GM13976 (cell line): ENCODE data around the gene KLK2.
A peak's percentile ranks its signal among the peaks of the same experiment; 100 is the strongest.

Source experiments
- DNase-seq: peaks from one replicate; pipeline ENCODE4 v3.0.0; 2012; ENCODE audit warnings: low spot score
- CTCF ChIP-seq: IDR thresholded peaks from 2 replicates; pipeline ENCODE4 v1.5.1; 2012; ENCODE audit warnings: borderline replicate concordance, mild to moderate bottlenecking; ENCODE audit not compliant: insufficient read depth; ENCODE audit errors: extremely low read depth, missing control alignments, control extremely low read depth
- in situ Hi-C: fragments of 300-500 bp; cut with MboI; formaldehyde crosslinking; loops from one replicate; pipeline ENCODE4 v1.12.0; 2022; ENCODE audit warnings: low sequenced_read_pairs, mixed read lengths, inconsistent platforms; ENCODE audit not compliant: unreplicated experiment

KLK2 gene

GRCh38 chr19:50833117-50833801 lies 40.0 kb upstream of the KLK2 start, which contains the start of gene KLK15:
Gene KLK15 (minus strand): TSS chr19:50833574. CDS start chr19:50831492, 2,082 bp downstream.
- in situ Hi-C loops: no loop called here
- no peak for TF ChIP-seq CTCF

DNA sequence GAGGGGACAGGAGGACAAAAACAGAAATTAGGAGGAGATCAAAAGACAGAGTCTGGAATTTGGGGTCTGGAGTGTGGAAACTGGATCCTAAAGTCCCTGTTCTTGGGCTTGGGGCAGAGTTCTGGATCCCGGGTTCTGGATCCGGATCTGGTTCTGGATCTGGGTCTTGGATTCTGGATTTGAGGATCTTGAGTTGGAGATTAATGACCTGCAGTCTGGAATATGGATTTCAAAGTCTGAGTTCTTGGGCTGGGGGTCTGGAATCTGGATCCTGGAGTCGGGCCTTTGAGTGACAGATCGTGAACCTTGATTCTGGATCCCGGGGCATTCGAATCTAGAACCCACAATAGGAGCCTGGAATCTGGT lies 39.5 kb upstream of the KLK2 start:
- in situ Hi-C loops: no loop called here
- DNase-seq: no peak
- no peak for TF ChIP-seq CTCF

More at GRCh38 chr19:50833117-50833801, 40.0 kb upstream of the KLK2 start, which contains the start of gene KLK15:
- DNase-seq: no peak

- no peak for DNase-seq
- TF ChIP-seq CTCF: no peak
- in situ Hi-C loops: no loop called here
Observed at GRCh38 chr19:50835103-50835784, 38.0 kb upstream of the KLK2 start.

GRCh38 chr19:50835785-50836542 lies 37.3 kb upstream of the KLK2 start:
- DNase-seq: peak; percentile 95
- in situ Hi-C loops: no loop called here
- no peak for TF ChIP-seq CTCF

DNA sequence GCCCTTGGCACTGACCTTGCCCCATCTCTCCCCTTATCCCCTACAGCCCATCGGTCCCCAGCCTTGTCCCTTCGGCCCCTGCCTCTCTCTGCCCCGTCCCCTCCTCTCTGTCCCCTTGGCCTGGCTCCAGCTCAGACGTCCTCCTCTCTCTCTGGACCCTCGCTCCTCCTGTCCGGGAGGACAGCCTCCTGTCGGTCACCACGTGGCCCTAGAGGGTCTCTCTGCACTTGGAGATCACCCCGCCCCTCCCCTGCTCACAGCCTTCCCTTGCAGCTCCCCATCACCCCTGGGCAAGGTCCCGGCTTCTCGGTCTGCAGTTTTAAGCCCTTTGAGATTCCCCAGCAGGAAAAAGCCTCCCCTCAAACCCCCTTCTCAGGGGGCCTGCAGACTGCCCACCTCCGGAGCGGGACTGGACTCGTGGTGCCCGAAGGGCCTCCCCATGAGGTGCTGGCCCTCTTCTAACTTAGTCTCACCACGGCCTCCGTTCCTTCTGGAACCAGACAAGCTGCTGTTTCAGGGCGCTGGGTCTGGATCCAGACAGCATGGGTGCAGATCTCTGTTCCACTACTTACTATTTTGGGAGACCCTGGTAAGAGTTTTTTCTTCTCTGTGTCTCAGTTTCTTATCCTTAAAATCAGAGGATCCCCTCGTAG lies 36.6 kb upstream of the KLK2 start:
- in situ Hi-C loops: no loop called here
- TF ChIP-seq CTCF: no peak
- DNase-seq: no peak

- in situ Hi-C loops: no loop called here
Observed at GRCh38 chr19:50837300-50837699, 35.9 kb upstream of the KLK2 start.

More at GRCh38 chr19:50837300-50837699, 35.9 kb upstream of the KLK2 start:
- TF ChIP-seq CTCF: no peak
- no peak for DNase-seq
